OCI-LY7 (cell line): ENCODE data around the gene LPP.

ENCODE experiments used
- CTCF ChIP-seq: fragments of 200-600 bp; sonication (generic); conservative IDR thresholded peaks from 2 replicates; pipeline ENCODE4 v1.5.1; 2014; ENCODE audit warnings: mild to moderate bottlenecking, antibody characterized with exemption, low read length, moderate library complexity, mixed read lengths
- EZH2phosphoT487 ChIP-seq: fragments of 200-600 bp; sonication (generic); IDR thresholded peaks from 2 replicates; pipeline ENCODE4 v1.6.1; 2018; ENCODE audit warnings: low read depth, borderline replicate concordance, mild to moderate bottlenecking, mixed run types, antibody characterized with exemption, low read length, moderate library complexity, mixed read lengths

DNA sequence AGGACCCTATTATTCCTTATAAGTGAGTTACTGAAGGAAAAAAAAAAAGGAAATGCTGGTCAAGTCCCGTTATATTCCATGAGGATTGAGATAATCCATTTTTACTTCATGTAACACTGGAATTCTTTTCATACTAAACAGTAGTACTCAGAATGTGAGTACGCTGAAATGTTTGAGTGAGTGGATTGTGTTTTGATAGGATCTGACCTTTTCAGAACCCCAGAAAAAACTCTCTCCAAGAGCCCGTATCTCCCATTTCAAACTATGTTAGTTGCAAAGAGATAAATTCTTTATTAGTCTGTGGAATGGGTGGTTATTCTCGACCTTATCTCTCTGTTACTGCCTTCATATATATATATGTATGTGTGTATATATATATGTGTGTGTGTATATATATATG is 2.5 kb upstream of the LPP start:
- TF ChIP-seq CTCF: no peak
- no peak for TF ChIP-seq EZH2phosphoT487
